HPDE6-E6E7 (cell line): ENCODE data around the gene TNRC6B.
"Not testable (repeated sequence)": the region's sequence is repeated elsewhere in the genome, so short reads cannot be mapped to it uniquely, and the experiment has no call there.

Source experiments
- DNase-seq: peaks from one replicate; pipeline ENCODE4 v3.0.0; 2011; ENCODE audit warnings: missing footprints; ENCODE audit errors: extremely low spot score

Gene TNRC6B

DNA sequence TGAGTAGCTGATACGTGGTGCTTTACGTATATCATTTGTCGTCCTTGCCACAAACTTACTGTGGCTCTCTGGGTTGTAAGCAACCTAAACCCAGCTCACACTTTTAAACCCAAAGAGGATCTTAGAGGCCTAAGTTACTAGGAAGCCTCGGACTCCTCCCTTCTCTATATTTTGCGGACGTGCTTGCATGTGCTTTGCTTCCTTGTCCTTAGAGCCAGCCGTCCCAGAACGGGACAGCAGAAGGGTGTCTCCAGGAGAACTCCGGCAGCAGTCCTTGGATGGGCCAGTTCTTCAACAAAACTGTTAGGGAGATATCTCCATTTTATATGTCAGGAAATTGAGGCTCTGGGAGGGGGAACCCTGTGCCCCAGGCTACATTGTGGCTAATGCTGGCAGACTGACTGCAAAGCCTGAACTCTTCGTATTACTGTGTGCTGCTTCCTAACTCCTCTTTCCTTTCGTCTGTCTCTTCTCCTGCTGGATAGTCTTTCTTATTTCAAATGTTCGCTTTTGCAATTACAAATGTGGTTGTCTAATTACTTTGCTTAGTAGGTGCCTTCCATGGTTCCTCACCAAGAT is 33.8 kb downstream of the TNRC6B start:
- DNase-seq, result no peak

DNA sequence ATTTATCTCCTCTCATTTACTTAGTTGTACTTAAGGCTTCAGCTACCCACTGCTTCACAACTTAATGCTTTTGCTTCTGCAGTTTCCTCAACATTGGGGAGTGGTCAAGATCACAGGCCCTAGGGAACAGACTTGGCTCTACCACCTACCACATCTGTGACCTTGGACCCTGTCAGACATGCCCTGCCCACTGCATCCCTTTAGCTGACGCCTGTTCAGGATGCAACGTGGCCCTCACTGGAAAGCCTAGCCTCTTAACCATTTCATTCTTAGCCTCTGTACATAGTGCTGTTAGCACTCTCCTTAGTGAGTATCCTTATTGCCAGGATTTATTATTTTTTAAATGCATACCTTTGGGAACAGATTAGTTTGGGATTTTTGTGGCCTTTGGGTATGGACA is 34.4 kb downstream of the TNRC6B start:
- no peak for DNase-seq

- DNase-seq, result no peak
Observed at GRCh38 chr22:40213478-40213877, 35.8 kb downstream of the TNRC6B start.

DNA sequence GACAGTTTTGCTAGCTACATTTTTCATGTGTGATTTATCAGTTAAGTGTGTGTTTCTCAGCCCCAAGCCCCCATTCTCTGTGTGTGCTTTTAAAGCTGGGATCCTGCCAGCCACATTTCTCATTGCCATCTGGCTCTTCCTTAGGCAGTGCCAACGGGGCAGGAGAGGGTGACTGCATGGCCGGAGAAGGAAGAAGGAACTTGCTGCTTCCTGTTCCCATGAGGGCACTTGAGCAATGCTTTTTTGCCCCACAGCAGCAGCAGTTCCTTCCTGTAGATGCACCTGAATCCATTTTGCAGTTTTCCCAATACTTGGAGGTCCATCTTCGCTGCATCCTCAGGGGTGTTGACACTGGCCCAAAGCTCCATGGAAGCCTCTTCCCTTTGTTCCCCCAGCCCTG is 37.5 kb downstream of the TNRC6B start:
- DNase-seq, result no peak

DNA sequence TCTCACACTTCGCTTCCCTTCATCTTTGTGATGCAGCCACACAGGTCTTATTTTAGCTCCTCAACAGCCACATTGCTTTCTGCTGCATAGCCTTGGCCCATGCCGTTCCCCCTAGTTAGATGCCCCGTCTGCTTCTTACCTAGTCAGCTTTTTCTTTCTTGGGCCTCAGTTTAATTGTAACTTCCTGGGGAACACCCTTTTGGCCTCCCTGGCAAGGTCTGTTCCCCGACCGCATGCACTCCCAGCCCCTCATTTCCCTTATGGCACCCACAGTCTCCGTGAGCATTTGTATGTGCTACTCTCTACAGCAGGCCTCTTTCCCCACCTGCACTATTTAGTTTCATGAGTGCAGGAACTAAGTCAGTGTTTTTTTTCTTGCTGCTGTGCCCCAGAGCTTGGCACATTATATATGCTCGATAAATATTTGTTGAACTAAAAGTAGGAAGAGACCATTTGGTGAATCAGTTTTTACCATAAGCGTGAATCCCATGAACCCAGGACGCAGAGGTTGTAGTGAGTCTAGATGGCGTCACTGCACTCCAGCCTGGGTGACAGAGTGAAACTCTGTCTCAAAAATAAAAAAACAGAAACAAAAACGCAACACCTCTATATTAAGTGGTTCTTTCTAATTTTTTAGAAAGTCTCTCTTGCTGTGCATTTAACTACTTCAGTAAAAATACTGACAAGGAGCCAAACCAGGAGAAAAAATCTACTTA is 38.5 kb downstream of the TNRC6B start:
- DNase-seq, result no peak

DNA sequence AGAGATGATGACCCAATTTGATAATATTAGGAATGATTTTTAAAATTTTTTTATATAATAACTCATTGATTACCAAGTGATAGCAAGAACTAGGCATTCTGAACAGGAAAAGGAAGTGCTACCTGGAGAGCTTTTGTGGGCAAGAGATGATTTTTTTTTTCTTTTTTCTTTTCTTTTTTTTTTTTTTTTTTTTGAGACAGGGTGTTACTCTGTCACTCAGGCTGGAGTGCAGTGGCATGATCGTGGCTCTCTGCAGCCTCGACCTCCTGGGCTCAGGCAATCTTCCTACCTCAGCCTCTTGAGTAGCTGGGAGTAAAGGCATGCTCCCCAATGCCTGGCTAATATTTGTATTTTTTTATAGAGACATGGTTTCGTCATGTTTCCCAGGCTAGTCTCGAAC is 40.4 kb downstream of the TNRC6B start:
- no peak for DNase-seq

- DNase-seq, result no peak
Observed at GRCh38 chr22:40218723-40219294, 41.1 kb downstream of the TNRC6B start.

DNA sequence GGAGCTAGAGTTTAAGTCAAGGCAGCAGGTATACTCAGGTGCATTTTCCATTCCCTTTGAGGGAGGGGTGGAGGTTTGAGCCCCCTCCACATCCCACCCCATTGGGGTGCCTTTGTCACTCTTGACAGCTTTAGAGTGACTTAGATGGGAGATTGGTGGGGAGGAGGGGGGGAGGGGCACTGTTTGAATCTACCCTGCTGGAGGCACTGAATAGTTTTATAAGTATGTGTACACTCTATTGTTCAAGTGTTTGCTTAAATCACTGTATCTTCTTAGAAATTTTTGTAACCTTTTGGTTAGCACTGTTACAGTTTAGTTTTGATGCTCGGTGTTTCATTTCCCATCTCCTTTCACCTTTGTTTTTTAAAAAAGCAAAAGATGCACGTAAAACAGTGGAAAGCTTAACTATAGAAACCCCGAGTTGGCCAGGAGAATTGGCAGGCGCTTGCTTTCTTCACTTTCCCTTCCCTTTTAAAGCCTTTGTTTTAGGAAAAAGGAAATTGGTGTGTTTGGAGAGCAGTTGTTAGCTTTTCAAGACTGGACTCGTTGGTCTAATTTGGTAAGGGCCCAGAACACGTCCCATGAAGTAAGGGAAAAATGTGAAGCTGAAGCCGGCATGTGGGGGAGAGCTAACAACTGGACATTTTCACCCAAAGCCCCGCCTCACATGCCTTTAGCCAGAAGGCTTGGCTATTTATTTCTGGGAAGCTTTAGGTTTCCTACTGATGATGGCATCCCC is 42.8 kb downstream of the TNRC6B start:
- DNase-seq, result no peak

DNA sequence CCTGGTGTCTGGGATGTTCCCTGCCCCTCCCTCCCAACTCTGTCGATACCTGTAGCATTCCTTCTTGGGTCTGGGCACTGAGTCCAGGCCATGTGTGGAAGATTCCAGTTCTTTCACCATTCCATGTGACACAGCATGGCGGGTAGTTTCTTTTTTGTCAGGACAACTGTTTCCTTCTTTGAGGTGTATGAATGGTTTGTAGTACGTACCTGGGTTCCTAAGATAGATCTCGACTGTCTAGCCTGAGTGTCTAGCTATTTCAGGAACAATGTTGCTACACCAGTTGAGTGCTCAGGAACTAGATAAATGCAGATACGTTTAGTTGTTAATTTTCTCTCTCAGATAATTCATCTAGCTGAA is 43.3 kb downstream of the TNRC6B start:
- DNase-seq, result no peak

DNA sequence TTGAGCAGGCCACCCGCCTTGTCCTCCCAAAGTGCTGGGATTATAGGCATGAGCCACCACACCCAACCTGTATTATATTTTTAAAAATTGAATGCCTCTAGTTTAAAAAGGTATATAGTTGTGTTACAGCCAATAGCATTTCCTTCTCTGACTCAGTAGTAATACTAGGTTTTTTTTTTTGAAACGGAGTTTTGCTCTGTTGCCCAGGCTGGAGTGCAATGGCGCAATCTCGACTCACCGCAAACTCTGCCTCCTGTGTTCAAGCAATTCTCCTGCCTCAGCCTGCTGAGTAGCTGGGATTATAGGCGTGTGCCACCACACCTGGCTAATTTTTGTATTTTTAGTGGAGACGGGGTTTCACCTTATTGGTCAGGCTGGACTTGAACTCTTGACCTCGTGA is 45.3 kb downstream of the TNRC6B start:
- not testable (repeated sequence) for DNase-seq

DNA sequence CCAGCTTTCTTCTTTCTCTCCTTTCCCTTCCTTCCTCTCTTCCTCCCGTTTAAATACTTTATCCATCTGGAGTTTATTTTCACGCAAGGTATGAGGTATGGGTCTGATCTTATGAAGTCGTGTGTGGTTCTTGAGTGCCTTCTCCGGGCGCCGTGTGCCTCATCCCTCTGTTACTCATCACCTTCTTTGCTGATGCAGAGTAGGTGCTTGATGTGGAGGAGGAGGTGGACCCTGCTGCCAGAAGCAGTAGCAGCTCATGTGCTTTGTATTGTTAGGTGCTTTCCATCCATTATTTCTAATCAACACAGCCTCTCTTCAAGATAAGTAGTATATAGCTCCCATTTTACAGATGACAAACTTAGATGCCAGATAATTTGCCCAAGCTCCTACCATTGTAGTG is 47.0 kb downstream of the TNRC6B start:
- no peak for DNase-seq

DNA sequence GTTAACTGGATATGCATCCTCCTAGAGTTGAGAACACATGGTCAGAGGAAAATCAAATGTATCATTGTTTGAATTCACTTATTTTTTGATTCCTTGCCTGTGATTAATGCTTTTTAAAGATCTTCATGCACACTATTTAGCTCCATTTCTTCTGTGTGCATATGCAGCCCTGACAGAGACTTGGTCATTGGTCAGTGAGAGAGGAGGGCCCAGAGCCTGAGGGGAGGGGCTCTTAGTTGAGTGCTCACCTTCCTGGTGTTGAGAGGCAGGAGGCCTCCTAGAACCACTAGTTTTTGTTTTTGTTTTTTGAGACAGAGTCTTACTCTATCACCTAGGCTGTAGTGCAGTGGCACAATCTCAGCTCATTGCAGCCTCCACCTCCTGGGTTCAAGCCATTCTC is 48.9 kb downstream of the TNRC6B start:
- DNase-seq, result no peak

GRCh38 chr22:40231618-40232313 is 54.0 kb downstream of the TNRC6B start:
- DNase-seq, result no peak

GRCh38 chr22:40232624-40233023 is 54.9 kb downstream of the TNRC6B start:
- no peak for DNase-seq

DNA sequence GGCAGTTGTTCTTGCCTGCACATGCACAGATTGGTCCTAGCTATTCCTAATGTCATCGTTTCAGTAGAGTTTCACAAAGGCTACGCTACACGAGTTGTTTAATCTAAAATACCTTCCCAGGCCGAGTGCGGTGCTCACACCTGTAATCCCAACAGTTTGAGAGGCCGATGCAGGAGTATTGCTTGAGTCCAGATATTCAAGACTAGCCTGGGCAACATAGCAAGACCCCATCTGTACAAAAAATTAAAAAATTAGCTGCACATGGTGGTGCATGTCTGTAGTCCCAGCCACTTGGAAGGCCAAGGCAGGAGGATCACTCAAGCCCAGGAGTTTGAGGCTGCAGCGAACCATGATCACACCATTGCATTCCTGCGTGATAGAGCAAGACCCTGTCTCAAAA is 56.2 kb downstream of the TNRC6B start:
- DNase-seq, result no peak

DNA sequence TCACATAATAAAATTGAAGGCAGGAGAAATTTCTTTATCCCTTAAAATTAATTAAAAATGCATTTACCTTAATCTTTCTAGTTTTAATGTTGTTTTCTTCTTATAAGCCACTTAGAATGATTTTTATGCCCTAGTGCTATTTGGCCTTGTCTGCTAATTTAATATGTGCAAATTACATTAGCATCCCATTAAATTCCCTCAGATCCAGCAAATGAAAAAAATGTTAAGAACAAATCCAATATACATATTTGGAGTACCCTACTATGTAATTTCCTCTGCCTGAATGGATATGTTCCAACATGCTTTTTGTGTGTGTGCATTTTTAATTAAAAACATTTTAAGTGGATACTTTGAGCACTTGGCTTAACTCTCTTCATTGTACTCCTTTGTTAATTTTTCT is 56.9 kb downstream of the TNRC6B start:
- DNase-seq, result no peak

DNA sequence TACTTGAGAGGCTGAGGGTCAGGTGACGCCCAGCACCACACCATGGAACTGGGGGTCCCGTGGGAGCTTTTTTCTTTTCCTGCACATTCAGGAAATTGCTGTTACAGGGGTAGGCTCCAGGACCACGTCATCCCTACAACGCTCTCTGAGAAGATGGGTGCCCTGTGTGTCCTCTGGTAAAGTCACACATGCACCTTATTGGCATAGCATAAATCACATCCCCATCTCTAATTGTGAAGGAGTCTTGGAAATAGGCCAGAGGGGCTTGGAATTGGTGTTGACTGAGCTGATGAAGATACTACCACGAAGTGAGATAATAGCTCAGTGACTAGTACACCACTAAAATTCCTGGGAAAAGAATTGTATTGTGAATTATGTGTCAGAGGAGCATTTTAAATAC is 57.6 kb downstream of the TNRC6B start:
- DNase-seq, result no peak

DNA sequence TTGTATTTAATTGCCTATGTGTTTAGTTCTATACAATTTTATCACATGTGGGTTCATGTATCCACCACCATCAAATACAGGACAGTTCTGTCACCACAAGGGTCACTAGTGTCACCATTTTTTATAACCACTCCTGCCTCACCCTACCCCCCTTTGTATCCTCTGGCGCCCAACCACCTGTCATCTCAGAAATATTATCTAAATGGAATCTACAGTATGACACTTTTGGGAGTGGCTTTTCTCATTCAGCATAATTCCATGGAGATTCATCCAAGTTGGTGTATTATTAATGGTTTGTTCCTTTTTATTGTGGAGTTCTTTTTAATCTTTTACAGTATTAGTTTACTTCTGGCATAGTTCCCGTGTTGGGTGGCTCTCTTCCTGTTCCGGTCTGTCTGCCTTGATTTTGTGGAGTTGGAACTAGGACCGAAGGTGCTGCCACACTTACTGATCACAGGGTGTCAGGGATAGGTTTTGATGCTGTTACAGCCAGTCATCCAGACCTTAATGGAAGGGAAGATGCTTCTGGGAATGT is 58.5 kb downstream of the TNRC6B start:
- DNase-seq, result no peak

DNA sequence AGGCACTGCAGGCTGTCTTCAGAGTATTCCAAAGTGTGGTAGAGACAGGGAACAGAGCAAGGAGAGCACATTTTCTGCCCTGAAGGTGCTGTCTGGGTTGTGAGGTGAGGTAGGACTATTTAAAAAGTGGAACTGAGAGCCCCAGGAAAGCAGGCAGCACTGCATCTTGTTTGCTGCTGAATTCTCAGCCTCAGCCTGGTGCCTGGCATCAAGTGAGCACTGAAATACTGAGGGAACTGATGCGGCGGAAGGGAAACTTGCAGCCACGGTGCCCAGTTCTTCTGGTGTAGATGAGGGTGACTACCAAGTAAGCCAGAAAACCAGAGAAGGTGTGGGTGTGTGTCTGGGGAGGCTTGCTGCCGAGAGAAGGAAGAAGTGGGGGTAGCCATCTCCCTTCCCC is 59.5 kb downstream of the TNRC6B start:
- DNase-seq, result no peak

- no peak for DNase-seq
Observed at GRCh38 chr22:40237788-40238424, 60.2 kb downstream of the TNRC6B start.
